Measurements from ENCODE around the gene NFATC1. TPM values are rescaled to one million over a fixed set of nuclear protein-coding genes. Genes with fewer than 3 reads are reported as not detected.

NFATC1 gene
- total RNA-seq, 1 donor from 2014 or later, result 1.1 TPM

DNA sequence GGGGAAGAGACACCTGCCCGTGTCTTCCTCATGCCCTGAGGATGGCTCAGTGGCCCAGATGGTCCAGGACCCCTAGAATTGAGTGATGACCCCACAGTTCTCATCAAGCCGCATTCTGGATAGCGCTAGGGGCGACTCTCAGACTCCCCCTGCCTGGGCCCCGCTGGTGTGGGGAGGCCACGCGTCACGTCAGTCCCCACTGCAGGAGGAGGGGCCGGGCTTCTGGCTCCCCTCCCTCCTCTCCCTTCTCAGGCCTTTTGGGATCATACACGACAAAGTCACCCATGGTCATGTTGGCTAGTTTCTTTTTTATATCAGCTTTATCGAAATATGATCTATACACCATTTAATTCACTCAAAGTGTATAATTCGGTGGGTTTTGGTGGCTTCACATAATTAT, 61.5 kb downstream of the NFATC1 start:
- DNase-seq (ENCODE audit: low read depth), result no peak

- DNase-seq (ENCODE audit: low read depth), result no peak
These were observed 61.9 kb downstream of the NFATC1 start for GRCh38 chr18:79457652-79458051.

- peak; percentile 75 for DNase-seq (ENCODE audit: low read depth)
These were observed 62.6 kb downstream of the NFATC1 start for GRCh38 chr18:79458131-79458838.

- no peak for DNase-seq (ENCODE audit: low read depth)
These were observed 63.4 kb downstream of the NFATC1 start for GRCh38 chr18:79458917-79459803.

DNA sequence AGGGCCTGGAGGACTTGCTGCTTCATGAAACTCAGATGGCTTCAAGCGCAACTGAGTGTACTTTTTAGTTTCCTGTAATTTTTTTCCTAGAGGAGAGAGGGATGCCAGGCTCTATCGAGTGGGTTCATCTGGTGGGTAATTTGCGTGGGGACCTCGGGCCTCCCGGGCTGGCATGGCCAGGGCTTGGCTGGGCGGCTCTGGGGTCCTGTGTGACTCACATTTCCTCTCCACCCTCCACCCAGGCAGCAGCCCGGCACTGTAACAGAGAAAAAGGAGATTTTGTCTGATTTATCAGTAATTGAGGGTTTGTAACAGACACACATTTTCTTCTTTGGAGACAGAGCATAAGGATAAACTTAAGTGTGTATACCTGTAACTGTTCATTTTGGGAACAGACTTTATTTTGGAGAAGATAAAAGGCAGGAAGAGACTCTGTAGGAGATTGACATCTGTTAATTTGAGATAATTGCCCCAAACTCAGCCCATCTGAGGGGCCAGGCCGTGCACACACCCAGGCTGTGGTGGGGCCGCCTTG, 64.3 kb downstream of the NFATC1 start:
- no peak for DNase-seq (ENCODE audit: low read depth)

DNA sequence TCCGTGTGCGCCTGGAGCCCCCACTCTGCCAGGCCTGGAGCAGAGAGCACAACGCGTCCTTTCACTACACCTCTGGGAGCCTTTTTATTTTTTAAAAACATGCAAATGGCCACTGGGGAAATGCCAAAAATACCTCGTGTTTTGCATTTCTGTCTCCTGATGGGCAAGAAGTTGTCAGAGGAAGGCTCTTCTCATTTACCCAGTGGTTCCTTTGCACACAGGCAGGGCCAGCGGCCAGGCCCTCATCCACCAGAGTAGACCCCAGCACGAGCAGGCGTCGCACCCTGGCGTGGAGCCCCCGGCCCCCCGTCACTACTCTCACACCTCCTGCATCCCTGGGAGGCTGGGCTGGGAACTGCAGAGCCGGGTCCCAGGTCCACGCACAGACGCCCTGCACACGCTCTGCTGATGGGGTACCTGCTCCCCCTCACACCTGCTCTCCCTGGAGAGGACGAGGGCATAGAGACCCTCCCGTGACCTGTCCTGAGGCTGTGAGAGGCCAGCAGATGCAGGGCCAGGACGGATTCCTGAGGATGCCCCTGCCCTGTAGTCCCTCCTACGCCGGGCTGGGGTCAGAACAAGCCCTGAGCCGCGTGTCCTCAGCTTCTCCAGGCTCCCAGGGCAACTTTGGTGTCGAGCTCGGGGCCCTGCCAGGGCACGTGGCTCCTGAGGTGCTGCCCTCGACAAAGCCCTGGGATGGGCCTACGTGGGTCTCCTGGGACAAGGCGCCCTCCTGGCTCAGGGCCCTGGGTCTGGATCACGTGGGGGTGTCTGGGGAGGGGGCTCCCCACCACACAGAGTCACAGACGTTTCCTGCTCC, 65.0 kb downstream of the NFATC1 start:
- no peak for DNase-seq (ENCODE audit: low read depth)

GRCh38 chr18:79461627-79462026, 65.9 kb downstream of the NFATC1 start:
- DNase-seq (ENCODE audit: low read depth), result no peak

GRCh38 chr18:79463424-79463960, 67.8 kb downstream of the NFATC1 start:
- DNase-seq (ENCODE audit: low read depth), result no peak

- no peak for DNase-seq (ENCODE audit: low read depth)
These were observed 69.8 kb downstream of the NFATC1 start for GRCh38 chr18:79465392-79465991.

DNA sequence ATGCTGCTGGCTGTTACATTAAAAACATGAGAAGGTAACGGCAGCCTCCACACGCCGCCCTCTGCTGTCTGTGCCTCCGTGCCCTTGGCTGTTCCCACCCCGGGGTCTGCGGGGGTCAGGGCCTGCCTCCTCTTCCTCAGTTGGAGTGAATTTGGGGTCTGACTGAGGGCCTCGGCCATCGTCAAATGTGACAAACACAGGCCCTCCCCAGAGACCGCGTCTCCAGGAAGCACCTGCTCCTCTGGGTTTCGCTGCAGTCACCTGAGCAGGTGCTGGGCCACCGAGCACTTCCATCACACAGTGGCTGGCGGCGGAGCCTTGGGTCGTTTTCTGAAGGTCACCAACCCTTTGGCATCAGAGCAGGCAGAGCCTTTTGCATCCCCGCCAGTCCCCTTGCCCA, 70.9 kb downstream of the NFATC1 start:
- DNase-seq (ENCODE audit: low read depth), result no peak

DNA sequence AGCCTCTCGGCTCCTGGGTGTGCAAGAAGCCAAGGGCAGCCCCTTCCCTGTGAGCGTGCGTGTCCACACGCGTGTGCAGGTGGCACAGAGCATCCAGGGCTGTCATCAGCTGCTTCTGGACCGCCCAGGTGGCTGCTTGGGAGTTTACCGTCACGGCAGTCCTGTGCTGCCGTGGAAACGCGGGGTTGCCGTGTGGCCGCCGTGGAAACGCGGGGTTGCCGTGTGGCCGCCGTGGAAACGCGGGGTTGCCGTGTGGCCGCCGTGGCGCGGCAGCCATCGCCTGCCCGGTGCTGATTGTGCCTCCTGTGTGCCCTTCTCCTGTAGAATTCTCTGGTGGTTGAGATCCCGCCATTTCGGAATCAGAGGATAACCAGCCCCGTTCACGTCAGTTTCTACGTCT, 71.4 kb downstream of the NFATC1 start:
- no peak for DNase-seq (ENCODE audit: low read depth)

- DNase-seq (ENCODE audit: low read depth), result no peak
These were observed 72.5 kb downstream of the NFATC1 start for GRCh38 chr18:79468119-79468789.

- DNase-seq (ENCODE audit: low read depth), result no peak
These were observed 73.6 kb downstream of the NFATC1 start for GRCh38 chr18:79469309-79469708.

GRCh38 chr18:79469751-79470505, 74.2 kb downstream of the NFATC1 start:
- DNase-seq (ENCODE audit: low read depth), result no peak

- no peak for DNase-seq (ENCODE audit: low read depth)
These were observed 74.8 kb downstream of the NFATC1 start for GRCh38 chr18:79470547-79470946.

- DNase-seq (ENCODE audit: low read depth), result no peak
These were observed 75.3 kb downstream of the NFATC1 start for GRCh38 chr18:79471046-79471445.

DNA sequence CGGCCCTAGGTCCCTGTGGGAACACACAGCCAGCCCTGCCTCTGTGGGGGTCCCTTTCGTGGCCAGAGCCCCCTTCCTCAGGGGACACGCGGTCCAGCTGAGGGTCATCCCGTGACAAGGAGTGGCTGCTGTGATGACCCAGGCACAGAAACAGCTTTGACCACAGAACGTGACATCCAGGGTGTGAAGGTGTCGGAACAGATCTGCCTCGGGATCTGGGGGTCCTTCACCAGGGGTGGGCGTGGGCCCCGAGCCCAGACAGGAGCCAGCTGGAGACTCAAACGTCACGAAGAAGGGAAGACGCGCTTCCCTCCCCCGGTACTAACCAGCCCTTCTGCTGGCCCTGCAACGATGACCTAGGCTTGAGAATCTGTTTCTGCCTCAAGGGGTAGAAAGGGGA, 75.9 kb downstream of the NFATC1 start:
- no peak for DNase-seq (ENCODE audit: low read depth)

- no peak for DNase-seq (ENCODE audit: low read depth)
These were observed 76.4 kb downstream of the NFATC1 start for GRCh38 chr18:79472176-79472575.

- no peak for DNase-seq (ENCODE audit: low read depth)
These were observed 77.2 kb downstream of the NFATC1 start for GRCh38 chr18:79472946-79473345.

All from renal cortical epithelial cell (primary cell).